HG03196 (cell line): ENCODE data around the gene CACNA1S.

Experiments
- ATAC-seq: cut with Tn5 transposase; IDR thresholded peaks from one replicate; pipeline ENCODE4 v1.9.1; 2021; ENCODE audit not compliant: unreplicated experiment

Gene CACNA1S

GRCh38 chr1:200990114-200990513 is 122.1 kb downstream of the CACNA1S start:
- ATAC-seq = no peak
